K562 (cell line): Measurements from ENCODE around the gene RAB43. TPM values are rescaled to one million over a fixed set of nuclear protein-coding genes. Genes with fewer than 3 reads are reported as not detected.

Experiments
- BCL6 ChIP-seq: fragments of 250-450 bp; sonication (Bioruptor Pico); IDR thresholded peaks from 2 replicates; pipeline ENCODE4 v1.4.0; 2020
- EP300 ChIP-seq: IDR thresholded peaks from 2 replicates; pipeline ENCODE4 v1.6.1; 2012; ENCODE audit warnings: low read length, improper control_type of control experiment
- FOXA3 ChIP-seq, 2 experiments: fragments of 450-650 bp in 1 of 2; sonication (generic) in 1 of 2; formaldehyde crosslinking; IDR thresholded peaks in 1 of 2; conservative IDR thresholded peaks in 1 of 2; 2 replicates each; pipeline versions ENCODE4 v1.4.0 to v1.8.0; 2020 to 2022; ENCODE audit warnings: mild to moderate bottlenecking in 2 of 2, missing genetic modification reagents in 1 of 2
- GABPA ChIP-seq: fragments of 200-800 bp; sonication (Bioruptor generic); conservative IDR thresholded peaks from 2 replicates; pipeline ENCODE4 v1.6.1; 2016; ENCODE audit warnings: low read depth, missing genetic modification characterization, missing compliant biosample characterization
- GATA2 ChIP-seq: sonication (generic); formaldehyde crosslinking; IDR thresholded peaks from 2 replicates; pipeline ENCODE4 v1.4.0; 2020; ENCODE audit warnings: mild to moderate bottlenecking, missing genetic modification reagents
- KLF16 ChIP-seq: IDR thresholded peaks from 2 replicates; pipeline ENCODE4 v1.6.1; 2016; ENCODE audit warnings: antibody characterized with exemption
- LARP7 ChIP-seq: fragments of 450-650 bp; IDR thresholded peaks from 2 replicates; pipeline ENCODE4 v1.6.1; 2016
- LEF1 ChIP-seq: fragments of 450-650 bp; IDR thresholded peaks from 2 replicates; pipeline ENCODE4 v1.6.1; 2016; ENCODE audit warnings: mild to moderate bottlenecking
- NBN ChIP-seq: fragments of 450-650 bp; IDR thresholded peaks from 2 replicates; pipeline ENCODE4 v1.6.1; 2016; ENCODE audit warnings: low read depth, mild to moderate bottlenecking
- POLR2AphosphoS5 ChIP-seq: IDR thresholded peaks from 2 replicates; pipeline ENCODE4 v1.6.1; 2011; ENCODE audit warnings: mild to moderate bottlenecking, low read depth, low read length, moderate library complexity; ENCODE audit not compliant: control insufficient read depth, insufficient read depth
- RCOR1 ChIP-seq, 2 experiments: IDR thresholded peaks; 2 replicates each; pipeline ENCODE4 v1.6.1; 2012; ENCODE audit warnings: low read depth in 2 of 2, low read length in 2 of 2, borderline replicate concordance in 1 of 2, improper control_type of control experiment in 1 of 2
- ZNF239 ChIP-seq: fragments of 250-450 bp; sonication (Bioruptor Pico); IDR thresholded peaks from 2 replicates; pipeline ENCODE4 v1.4.0; 2020; ENCODE audit warnings: mild to moderate bottlenecking
- polyA plus RNA-seq, 8 experiments: library from polyadenylated mRNA; depleted of rRNA in 4 of 8; stranded (reverse) in 5 of 8; unstranded in 3 of 8; fragments of >200 nt; fragmentation: Nextera tagmentation in 2 of 8; fragmentation: Illumina TruSeq in 1 of 8; extraction: Ambion mirVana in 2 of 8; extraction: Trizol in 1 of 8; gene quantifications; 2 replicates each; pipeline versions ENCODE4 v1.2.1 to v1.2.3, GENCODE V29; 2011 to 2014; ENCODE audit warnings: inconsistent platforms in 1 of 8, missing spikeins in 1 of 8
- total RNA-seq, 7 experiments: library from RNA; depleted of rRNA in 6 of 7; stranded (reverse); fragments of >200 nt in 6 of 7; fragmentation: Illumina TruSeq in 2 of 7; extraction: Trizol in 2 of 7; gene quantifications; 2 replicates each; pipeline versions ENCODE4 v1.2.1 to v1.2.3, GENCODE V29; 2011 to 2021; ENCODE audit warnings: low replicate concordance in 1 of 7
- TF ChIP-seq, protein P1 (sequence below): fragments of 450-650 bp; formaldehyde crosslinking; IDR thresholded peaks from 2 replicates; pipeline ENCODE4 v1.4.0; 2020; ENCODE audit warnings: mild to moderate bottlenecking, moderate library complexity
- TF ChIP-seq, protein P2 (sequence below), 2 experiments: fragments of 450-650 bp; conservative IDR thresholded peaks; 2 replicates each; pipeline ENCODE4 v1.6.1; 2017; ENCODE audit warnings: mild to moderate bottlenecking in 2 of 2, moderate library complexity in 2 of 2
- TF ChIP-seq, protein P3 (sequence below): conservative IDR thresholded peaks from 2 replicates; pipeline ENCODE4 v1.6.1; 2011; ENCODE audit warnings: low read depth, mild to moderate bottlenecking, low read length; ENCODE audit not compliant: control insufficient read depth
- TF ChIP-seq, protein P4 (sequence below), 2 experiments: fragments of 450-650 bp; formaldehyde crosslinking in 1 of 2; IDR thresholded peaks; 2 replicates each; pipeline versions ENCODE4 v1.4.0 to v1.6.1; 2014 to 2020; ENCODE audit warnings: mild to moderate bottlenecking in 2 of 2, borderline replicate concordance in 1 of 2, low read depth in 1 of 2

The RAB43 gene
- total and polyA plus RNA-seq, 9 of the 15 experiments (the other 6 are each of a cell fraction or from before 2014, with no cell fraction given): 0.04 to 6.8 (median 1.7) TPM; not detected in 2

DNA sequence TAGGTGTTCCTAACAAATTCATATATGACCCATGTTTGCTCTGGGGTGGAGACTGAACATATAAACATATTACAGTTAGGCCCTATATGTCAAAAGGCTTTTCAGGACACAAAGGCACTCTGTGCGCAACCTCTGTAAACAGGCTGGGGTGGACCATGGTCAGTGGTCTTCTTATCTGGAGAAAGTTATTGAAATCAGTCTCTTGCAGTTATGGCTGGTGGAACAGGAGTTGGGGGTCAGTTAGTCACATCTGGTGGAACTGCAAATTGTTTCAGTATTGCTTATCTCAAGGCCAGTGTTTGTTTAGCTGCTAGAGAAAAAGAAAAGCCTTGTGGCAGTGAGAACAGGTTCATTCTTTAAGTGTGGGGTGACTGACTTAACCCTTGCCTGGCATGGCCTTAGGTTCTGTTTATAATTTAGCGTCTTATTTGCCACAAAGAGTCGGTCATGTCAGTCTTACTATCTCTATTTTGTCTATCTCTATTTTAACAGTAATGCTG, 66.9 kb downstream of the RAB43 start (continued):
- TF ChIP-seq FOXA3 (CRISPR knock-in tag; conservative IDR thresholded peaks at IDR 0.05 in 1 of 2, IDR thresholded peaks at IDR 0.05 in 1 of 2) (peak; percentile 100), LEF1 (peak; percentile 92), ZNF239 (CRISPR knock-in tag) (no peak), NBN (peak; percentile 70; the same call in 1 of the 2 replicates), LARP7 (no peak), GABPA (tag) (no peak), POLR2AphosphoS5 (peak; percentile 97), KLF16 (peak; percentile 96), GATA2 (CRISPR knock-in tag) (peak; percentile 95), RCOR1 (IDR thresholded peaks at IDR 0.05; ENCODE audit: borderline replicate concordance in 1 of 2, low read depth in 2 of 2, low read length in 2 of 2) (peak; percentile 72 to 86; a peak in 3 of 4 replicates), EP300 (peak; percentile 92), BCL6 (CRISPR knock-in tag) (no peak)
- TF ChIP-seq, protein P1, sequence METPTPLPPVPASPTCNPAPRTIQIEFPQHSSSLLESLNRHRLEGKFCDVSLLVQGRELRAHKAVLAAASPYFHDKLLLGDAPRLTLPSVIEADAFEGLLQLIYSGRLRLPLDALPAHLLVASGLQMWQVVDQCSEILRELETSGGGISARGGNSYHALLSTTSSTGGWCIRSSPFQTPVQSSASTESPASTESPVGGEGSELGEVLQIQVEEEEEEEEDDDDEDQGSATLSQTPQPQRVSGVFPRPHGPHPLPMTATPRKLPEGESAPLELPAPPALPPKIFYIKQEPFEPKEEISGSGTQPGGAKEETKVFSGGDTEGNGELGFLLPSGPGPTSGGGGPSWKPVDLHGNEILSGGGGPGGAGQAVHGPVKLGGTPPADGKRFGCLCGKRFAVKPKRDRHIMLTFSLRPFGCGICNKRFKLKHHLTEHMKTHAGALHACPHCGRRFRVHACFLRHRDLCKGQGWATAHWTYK (CRISPR knock-in tag): no peak
- TF ChIP-seq, protein P2, sequence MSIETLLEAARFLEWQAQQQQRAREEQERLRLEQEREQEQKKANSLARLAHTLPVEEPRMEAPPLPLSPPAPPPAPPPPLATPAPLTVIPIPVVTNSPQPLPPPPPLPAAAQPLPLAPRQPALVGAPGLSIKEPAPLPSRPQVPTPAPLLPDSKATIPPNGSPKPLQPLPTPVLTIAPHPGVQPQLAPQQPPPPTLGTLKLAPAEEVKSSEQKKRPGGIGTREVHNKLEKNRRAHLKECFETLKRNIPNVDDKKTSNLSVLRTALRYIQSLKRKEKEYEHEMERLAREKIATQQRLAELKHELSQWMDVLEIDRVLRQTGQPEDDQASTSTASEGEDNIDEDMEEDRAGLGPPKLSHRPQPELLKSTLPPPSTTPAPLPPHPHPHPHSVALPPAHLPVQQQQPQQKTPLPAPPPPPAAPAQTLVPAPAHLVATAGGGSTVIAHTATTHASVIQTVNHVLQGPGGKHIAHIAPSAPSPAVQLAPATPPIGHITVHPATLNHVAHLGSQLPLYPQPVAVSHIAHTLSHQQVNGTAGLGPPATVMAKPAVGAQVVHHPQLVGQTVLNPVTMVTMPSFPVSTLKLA (conservative IDR thresholded peaks at IDR 0.05): peak in 1 of 2 experiments; percentile 72; a peak in 2 of 4 replicates
- TF ChIP-seq, protein P3, sequence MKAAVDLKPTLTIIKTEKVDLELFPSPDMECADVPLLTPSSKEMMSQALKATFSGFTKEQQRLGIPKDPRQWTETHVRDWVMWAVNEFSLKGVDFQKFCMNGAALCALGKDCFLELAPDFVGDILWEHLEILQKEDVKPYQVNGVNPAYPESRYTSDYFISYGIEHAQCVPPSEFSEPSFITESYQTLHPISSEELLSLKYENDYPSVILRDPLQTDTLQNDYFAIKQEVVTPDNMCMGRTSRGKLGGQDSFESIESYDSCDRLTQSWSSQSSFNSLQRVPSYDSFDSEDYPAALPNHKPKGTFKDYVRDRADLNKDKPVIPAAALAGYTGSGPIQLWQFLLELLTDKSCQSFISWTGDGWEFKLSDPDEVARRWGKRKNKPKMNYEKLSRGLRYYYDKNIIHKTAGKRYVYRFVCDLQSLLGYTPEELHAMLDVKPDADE: no peak
- TF ChIP-seq, protein P4, sequence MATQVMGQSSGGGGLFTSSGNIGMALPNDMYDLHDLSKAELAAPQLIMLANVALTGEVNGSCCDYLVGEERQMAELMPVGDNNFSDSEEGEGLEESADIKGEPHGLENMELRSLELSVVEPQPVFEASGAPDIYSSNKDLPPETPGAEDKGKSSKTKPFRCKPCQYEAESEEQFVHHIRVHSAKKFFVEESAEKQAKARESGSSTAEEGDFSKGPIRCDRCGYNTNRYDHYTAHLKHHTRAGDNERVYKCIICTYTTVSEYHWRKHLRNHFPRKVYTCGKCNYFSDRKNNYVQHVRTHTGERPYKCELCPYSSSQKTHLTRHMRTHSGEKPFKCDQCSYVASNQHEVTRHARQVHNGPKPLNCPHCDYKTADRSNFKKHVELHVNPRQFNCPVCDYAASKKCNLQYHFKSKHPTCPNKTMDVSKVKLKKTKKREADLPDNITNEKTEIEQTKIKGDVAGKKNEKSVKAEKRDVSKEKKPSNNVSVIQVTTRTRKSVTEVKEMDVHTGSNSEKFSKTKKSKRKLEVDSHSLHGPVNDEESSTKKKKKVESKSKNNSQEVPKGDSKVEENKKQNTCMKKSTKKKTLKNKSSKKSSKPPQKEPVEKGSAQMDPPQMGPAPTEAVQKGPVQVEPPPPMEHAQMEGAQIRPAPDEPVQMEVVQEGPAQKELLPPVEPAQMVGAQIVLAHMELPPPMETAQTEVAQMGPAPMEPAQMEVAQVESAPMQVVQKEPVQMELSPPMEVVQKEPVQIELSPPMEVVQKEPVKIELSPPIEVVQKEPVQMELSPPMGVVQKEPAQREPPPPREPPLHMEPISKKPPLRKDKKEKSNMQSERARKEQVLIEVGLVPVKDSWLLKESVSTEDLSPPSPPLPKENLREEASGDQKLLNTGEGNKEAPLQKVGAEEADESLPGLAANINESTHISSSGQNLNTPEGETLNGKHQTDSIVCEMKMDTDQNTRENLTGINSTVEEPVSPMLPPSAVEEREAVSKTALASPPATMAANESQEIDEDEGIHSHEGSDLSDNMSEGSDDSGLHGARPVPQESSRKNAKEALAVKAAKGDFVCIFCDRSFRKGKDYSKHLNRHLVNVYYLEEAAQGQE (IDR thresholded peaks at IDR 0.05; ENCODE audit: borderline replicate concordance): peak; percentile 44
- TF ChIP-seq, protein P4 (CRISPR knock-in tag; IDR thresholded peaks at IDR 0.05; ENCODE audit: low read depth): no peak
